GM12878 (cell line): Measurements from ENCODE around the gene MAML2.

Source experiments
- ASH2L ChIP-seq: fragments of 300-600, 200-600 bp; sonication (generic); IDR thresholded peaks from 2 replicates; pipeline ENCODE4 v1.6.1; 2017; ENCODE audit warnings: low read depth, mild to moderate bottlenecking, borderline replicate concordance
- CBX5 ChIP-seq: sonication (generic); IDR thresholded peaks from 2 replicates; pipeline ENCODE4 v1.6.1; 2016; ENCODE audit warnings: low read depth, moderate library complexity, mild to moderate bottlenecking, inconsistent platforms
- EP300 ChIP-seq, 2 experiments: fragments of 150-350 bp in 1 of 2; IDR thresholded peaks; 2 replicates each; pipeline ENCODE4 v1.6.1; 2011 to 2012; ENCODE audit warnings: low read depth in 2 of 2, low read length in 2 of 2, borderline replicate concordance in 1 of 2, improper control_type of control experiment in 1 of 2, inconsistent platforms in 1 of 2; ENCODE audit not compliant: control insufficient read depth in 1 of 2
- ESRRA ChIP-seq: IDR thresholded peaks from 2 replicates; pipeline ENCODE4 v1.6.1; 2012; ENCODE audit warnings: mild to moderate bottlenecking, low read length, improper control_type of control experiment
- GABPA ChIP-seq: IDR thresholded peaks from 2 replicates; pipeline ENCODE4 v1.6.1; 2014; ENCODE audit warnings: antibody characterized with exemption, low read depth, mild to moderate bottlenecking, inconsistent platforms
- MYC ChIP-seq: IDR thresholded peaks from 2 replicates; pipeline ENCODE4 v1.6.1; 2011; ENCODE audit warnings: mild to moderate bottlenecking, low read length, moderate library complexity, inconsistent platforms; ENCODE audit not compliant: insufficient read depth, insufficient replicate concordance, insufficient read length, severe bottlenecking
- NFYB ChIP-seq: IDR thresholded peaks from 2 replicates; pipeline ENCODE4 v1.6.1; 2011; ENCODE audit warnings: low read depth, mild to moderate bottlenecking, low read length, improper control_type of control experiment, moderate library complexity; ENCODE audit not compliant: insufficient read depth
- POLR2A ChIP-seq: IDR thresholded peaks from 2 replicates; pipeline ENCODE4 v1.6.1; 2011; ENCODE audit warnings: low read depth, mild to moderate bottlenecking, low read length
- POLR2AphosphoS2 ChIP-seq: IDR thresholded peaks from 2 replicates; pipeline ENCODE4 v1.6.1; 2011; ENCODE audit warnings: low read depth, mild to moderate bottlenecking, low read length, improper control_type of control experiment, moderate library complexity
- SMC3 ChIP-seq: IDR thresholded peaks from 2 replicates; pipeline ENCODE4 v1.6.1; 2011; ENCODE audit warnings: low read length, improper control_type of control experiment, borderline replicate concordance
- TF ChIP-seq, protein P1 (sequence below), 3 experiments: IDR thresholded peaks in 2 of 3; conservative IDR thresholded peaks in 1 of 3; 2 replicates each; pipeline ENCODE4 v1.5.1; 2011; ENCODE audit warnings: low read depth in 3 of 3, low read length in 3 of 3, mild to moderate bottlenecking in 3 of 3, control low read depth in 2 of 3, moderate library complexity in 2 of 3, inconsistent platforms in 1 of 3, mixed read lengths in 1 of 3; ENCODE audit not compliant: control insufficient read depth in 2 of 3, insufficient read depth in 1 of 3; ENCODE audit errors: extremely low read depth in 1 of 3
- TF ChIP-seq, protein P2 (sequence below): IDR thresholded peaks from 2 replicates; pipeline ENCODE4 v1.6.1; 2012; ENCODE audit warnings: low read depth, low read length, improper control_type of control experiment

DNA sequence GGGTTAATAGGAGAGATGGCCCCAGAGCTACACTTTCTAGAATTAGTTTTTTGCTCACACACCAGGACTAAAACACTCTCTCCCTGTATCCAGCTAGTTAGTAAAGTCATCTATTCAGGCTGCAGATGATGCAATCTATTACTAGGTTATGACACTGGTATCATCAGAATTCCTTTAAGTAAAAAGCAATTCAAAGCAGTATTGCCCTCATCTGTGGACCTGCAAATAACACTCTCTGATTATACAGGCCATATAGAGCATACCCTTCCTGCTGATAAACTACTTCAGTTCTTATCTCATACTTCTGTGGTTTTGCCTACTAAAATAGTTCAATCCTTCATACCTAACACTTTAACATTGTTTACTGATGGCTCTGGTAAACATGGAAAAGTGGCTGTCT is 405.6 kb downstream of the MAML2 start:
- TF ChIP-seq GABPA: no peak
- TF ChIP-seq, protein P1, sequence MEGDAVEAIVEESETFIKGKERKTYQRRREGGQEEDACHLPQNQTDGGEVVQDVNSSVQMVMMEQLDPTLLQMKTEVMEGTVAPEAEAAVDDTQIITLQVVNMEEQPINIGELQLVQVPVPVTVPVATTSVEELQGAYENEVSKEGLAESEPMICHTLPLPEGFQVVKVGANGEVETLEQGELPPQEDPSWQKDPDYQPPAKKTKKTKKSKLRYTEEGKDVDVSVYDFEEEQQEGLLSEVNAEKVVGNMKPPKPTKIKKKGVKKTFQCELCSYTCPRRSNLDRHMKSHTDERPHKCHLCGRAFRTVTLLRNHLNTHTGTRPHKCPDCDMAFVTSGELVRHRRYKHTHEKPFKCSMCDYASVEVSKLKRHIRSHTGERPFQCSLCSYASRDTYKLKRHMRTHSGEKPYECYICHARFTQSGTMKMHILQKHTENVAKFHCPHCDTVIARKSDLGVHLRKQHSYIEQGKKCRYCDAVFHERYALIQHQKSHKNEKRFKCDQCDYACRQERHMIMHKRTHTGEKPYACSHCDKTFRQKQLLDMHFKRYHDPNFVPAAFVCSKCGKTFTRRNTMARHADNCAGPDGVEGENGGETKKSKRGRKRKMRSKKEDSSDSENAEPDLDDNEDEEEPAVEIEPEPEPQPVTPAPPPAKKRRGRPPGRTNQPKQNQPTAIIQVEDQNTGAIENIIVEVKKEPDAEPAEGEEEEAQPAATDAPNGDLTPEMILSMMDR (IDR thresholded peaks at IDR 0.05 in 2 of 3, conservative IDR thresholded peaks at IDR 0.05 in 1 of 3; ENCODE audit: control insufficient read depth in 2 of 3, extremely low read depth in 1 of 3, insufficient read depth in 1 of 3, low read depth in 3 of 3, low read length in 3 of 3): no peak
- TF ChIP-seq SMC3: no peak
- TF ChIP-seq ESRRA: no peak
- TF ChIP-seq POLR2A: no peak
- TF ChIP-seq POLR2AphosphoS2: no peak
- TF ChIP-seq, protein P2, sequence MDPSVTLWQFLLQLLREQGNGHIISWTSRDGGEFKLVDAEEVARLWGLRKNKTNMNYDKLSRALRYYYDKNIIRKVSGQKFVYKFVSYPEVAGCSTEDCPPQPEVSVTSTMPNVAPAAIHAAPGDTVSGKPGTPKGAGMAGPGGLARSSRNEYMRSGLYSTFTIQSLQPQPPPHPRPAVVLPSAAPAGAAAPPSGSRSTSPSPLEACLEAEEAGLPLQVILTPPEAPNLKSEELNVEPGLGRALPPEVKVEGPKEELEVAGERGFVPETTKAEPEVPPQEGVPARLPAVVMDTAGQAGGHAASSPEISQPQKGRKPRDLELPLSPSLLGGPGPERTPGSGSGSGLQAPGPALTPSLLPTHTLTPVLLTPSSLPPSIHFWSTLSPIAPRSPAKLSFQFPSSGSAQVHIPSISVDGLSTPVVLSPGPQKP: no peak
- TF ChIP-seq EP300 (IDR thresholded peaks at IDR 0.05; ENCODE audit: borderline replicate concordance in 1 of 2, control insufficient read depth in 1 of 2, low read depth in 2 of 2, low read length in 2 of 2): no peak
- TF ChIP-seq MYC: no peak
- no peak for TF ChIP-seq CBX5
- no peak for TF ChIP-seq NFYB
- no peak for TF ChIP-seq ASH2L
